Measurements from ENCODE around the gene FRAT1.
A peak's percentile ranks its signal among the peaks of the same experiment; 100 is the strongest.

Gene FRAT1

GRCh38 chr10:97329766-97330165 lies 10.7 kb downstream of the FRAT1 start:
- Histone ChIP-seq H3K4me3 (IDR thresholded peaks at IDR 0.05; ENCODE audit: insufficient read depth, low read depth, low read length) (no peak overlapping the region), H3K79me2 (ENCODE audit: insufficient read depth, low read depth) (peaks cover 42% of the 10 kb centered on the region), H2AFZ (ENCODE audit: low read depth) (no peak overlapping the region), H3K9ac (no peak overlapping the region), H3K4me1 (ENCODE audit: low read depth, poor library complexity, severe bottlenecking) (peaks cover 55% of the 10 kb centered on the region), H4K20me1 (ENCODE audit: insufficient read depth) (no peaks in the 10 kb centered on the region), H3K36me3 (ENCODE audit: insufficient read depth) (no peaks in the 10 kb centered on the region), H3K27ac (peak overlapping the region; percentile 51; the same call in 1 of the 2 replicates), H3K27me3 (ENCODE audit: insufficient read depth, low read depth) (no peaks in the 10 kb centered on the region), H3K4me2 (peak overlapping the region; percentile 72)
- TF ChIP-seq, protein P1, sequence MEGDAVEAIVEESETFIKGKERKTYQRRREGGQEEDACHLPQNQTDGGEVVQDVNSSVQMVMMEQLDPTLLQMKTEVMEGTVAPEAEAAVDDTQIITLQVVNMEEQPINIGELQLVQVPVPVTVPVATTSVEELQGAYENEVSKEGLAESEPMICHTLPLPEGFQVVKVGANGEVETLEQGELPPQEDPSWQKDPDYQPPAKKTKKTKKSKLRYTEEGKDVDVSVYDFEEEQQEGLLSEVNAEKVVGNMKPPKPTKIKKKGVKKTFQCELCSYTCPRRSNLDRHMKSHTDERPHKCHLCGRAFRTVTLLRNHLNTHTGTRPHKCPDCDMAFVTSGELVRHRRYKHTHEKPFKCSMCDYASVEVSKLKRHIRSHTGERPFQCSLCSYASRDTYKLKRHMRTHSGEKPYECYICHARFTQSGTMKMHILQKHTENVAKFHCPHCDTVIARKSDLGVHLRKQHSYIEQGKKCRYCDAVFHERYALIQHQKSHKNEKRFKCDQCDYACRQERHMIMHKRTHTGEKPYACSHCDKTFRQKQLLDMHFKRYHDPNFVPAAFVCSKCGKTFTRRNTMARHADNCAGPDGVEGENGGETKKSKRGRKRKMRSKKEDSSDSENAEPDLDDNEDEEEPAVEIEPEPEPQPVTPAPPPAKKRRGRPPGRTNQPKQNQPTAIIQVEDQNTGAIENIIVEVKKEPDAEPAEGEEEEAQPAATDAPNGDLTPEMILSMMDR (conservative IDR thresholded peaks at IDR 0.05; ENCODE audit: low read depth, low read length): no peak

- H3K4me1 ChIP-seq (ENCODE audit: low read depth, poor library complexity, severe bottlenecking): peaks cover 55% of the 10 kb centered on the region
- H3K36me3 ChIP-seq (ENCODE audit: insufficient read depth): no peaks in the 10 kb centered on the region
- H4K20me1 ChIP-seq (ENCODE audit: insufficient read depth): no peaks in the 10 kb centered on the region
- no peak overlapping the region; the same call in 1 of the 2 replicates for H3K9ac ChIP-seq
- H3K27me3 ChIP-seq (ENCODE audit: insufficient read depth, low read depth): no peaks in the 10 kb centered on the region
- peaks cover 42% of the 10 kb centered on the region for H3K79me2 ChIP-seq (ENCODE audit: insufficient read depth, low read depth)
- H3K4me2 ChIP-seq: peak overlapping the region; percentile 96; the same call in 1 of the 2 replicates
- H3K27ac ChIP-seq: no peak overlapping the region
- H2AFZ ChIP-seq (ENCODE audit: low read depth): no peak overlapping the region
- H3K4me3 ChIP-seq (IDR thresholded peaks at IDR 0.05; ENCODE audit: insufficient read depth, low read depth, low read length): no peak overlapping the region
- TF ChIP-seq, protein P1 (conservative IDR thresholded peaks at IDR 0.05; ENCODE audit: low read depth, low read length): no peak
These were observed 12.2 kb downstream of the FRAT1 start for GRCh38 chr10:97331153-97331703.

- peak overlapping the region; percentile 29 for H2AFZ ChIP-seq (ENCODE audit: low read depth)
These were observed 13.7 kb downstream of the FRAT1 start for GRCh38 chr10:97332591-97333350.

DNA sequence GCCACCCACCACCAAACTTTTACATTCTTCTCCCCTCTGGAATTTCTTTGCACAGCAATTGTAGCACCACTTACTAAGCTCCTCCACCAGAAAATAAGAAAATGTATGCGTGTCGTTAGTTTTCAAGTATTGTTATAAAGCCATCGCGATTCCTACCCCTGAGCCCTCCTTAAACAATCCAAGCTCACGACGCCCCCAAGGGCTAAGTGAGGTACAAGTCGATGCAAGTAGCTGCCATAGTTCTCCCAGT lies 14.2 kb downstream of the FRAT1 start:
- Histone ChIP-seq H3K4me2 (peak overlapping the region; percentile 96), H3K27me3 (ENCODE audit: insufficient read depth, low read depth) (no peaks in the 10 kb centered on the region; the same call in 1 of the 2 replicates), H2AFZ (ENCODE audit: low read depth) (peak overlapping the region; percentile 29), H3K4me3 (IDR thresholded peaks at IDR 0.05; ENCODE audit: insufficient read depth, low read depth, low read length) (no peak overlapping the region), H3K9ac (peak overlapping the region; percentile 92), H3K79me2 (ENCODE audit: insufficient read depth, low read depth) (peaks cover 42% of the 10 kb centered on the region), H4K20me1 (ENCODE audit: insufficient read depth) (no peaks in the 10 kb centered on the region), H3K27ac (peak overlapping the region; percentile 92), H3K36me3 (ENCODE audit: insufficient read depth) (no peaks in the 10 kb centered on the region), H3K4me1 (ENCODE audit: low read depth, poor library complexity, severe bottlenecking) (peaks cover 41% of the 10 kb centered on the region)
- TF ChIP-seq, protein P1 (conservative IDR thresholded peaks at IDR 0.05; ENCODE audit: low read depth, low read length): 0 out of 2 replicates have a peak, but pooled peaks have one; percentile 26

More at GRCh38 chr10:97332591-97333350, 13.7 kb downstream of the FRAT1 start:
- no peaks in the 10 kb centered on the region for H4K20me1 ChIP-seq (ENCODE audit: insufficient read depth)
- H3K4me3 ChIP-seq (IDR thresholded peaks at IDR 0.05; ENCODE audit: insufficient read depth, low read depth, low read length): no peak overlapping the region
- H3K4me2 ChIP-seq: peak overlapping the region; percentile 96
- TF ChIP-seq, protein P1 (conservative IDR thresholded peaks at IDR 0.05; ENCODE audit: low read depth, low read length): peak; percentile 9; the same call in 1 of the 2 replicates
- H3K27ac ChIP-seq: peak overlapping the region; percentile 92
- no peaks in the 10 kb centered on the region for H3K36me3 ChIP-seq (ENCODE audit: insufficient read depth)
- peak overlapping the region; percentile 92 for H3K9ac ChIP-seq
- H3K79me2 ChIP-seq (ENCODE audit: insufficient read depth, low read depth): peaks cover 42% of the 10 kb centered on the region
- peaks cover 46% of the 10 kb centered on the region for H3K4me1 ChIP-seq (ENCODE audit: low read depth, poor library complexity, severe bottlenecking)
- no peaks in the 10 kb centered on the region; the same call in 1 of the 2 replicates for H3K27me3 ChIP-seq (ENCODE audit: insufficient read depth, low read depth)
